ENCODE measurements around the gene CTSC. TPM values are rescaled to one million over a fixed set of nuclear protein-coding genes. Genes with fewer than 3 reads are reported as not detected.
"Not testable (repeated sequence)": the region's sequence is repeated elsewhere in the genome, so short reads cannot be mapped to it uniquely, and the experiment has no call there.

CTSC gene
- total RNA-seq, 1 donor from 2014 or later = 4.8 TPM

DNA sequence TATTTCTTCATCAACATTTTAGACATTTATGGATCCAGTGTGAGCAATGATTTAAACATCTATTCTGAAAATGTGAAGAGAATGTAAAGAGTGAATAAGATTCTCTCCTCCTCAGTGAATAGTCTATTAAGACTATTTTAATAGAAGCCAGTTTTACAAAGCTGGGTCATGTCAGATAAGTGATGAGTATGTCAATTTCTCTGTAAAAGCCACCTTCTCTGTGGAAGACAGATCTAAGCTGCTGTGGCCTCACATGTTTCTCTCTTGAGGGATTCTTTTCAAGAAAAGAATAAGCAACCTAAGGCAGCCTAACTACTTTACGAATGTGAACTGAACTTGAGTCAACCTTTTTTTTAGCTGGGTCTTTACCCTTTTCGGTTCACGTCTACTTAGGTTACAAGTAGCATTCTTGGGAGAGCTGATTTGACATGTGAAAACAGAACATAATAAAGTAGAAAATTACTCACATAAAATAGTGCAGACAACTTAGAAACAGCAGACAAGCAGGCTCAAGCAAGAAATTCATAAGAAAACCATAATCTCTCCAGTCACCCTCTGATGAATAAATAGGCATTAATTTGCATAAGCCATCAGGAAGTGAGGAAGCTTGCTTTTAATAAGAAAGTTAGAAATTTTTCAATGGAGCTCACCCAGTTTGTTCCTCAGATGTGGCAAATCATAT, 9.9 kb downstream of the CTSC start:
- no peaks in the 10 kb centered on the region for H3K9me3 Mint-ChIP-seq (ENCODE audit: low read depth)
- no peaks in the 10 kb centered on the region for H3K36me3 Mint-ChIP-seq (ENCODE audit: low read depth)
- TF ChIP-seq, protein P1, sequence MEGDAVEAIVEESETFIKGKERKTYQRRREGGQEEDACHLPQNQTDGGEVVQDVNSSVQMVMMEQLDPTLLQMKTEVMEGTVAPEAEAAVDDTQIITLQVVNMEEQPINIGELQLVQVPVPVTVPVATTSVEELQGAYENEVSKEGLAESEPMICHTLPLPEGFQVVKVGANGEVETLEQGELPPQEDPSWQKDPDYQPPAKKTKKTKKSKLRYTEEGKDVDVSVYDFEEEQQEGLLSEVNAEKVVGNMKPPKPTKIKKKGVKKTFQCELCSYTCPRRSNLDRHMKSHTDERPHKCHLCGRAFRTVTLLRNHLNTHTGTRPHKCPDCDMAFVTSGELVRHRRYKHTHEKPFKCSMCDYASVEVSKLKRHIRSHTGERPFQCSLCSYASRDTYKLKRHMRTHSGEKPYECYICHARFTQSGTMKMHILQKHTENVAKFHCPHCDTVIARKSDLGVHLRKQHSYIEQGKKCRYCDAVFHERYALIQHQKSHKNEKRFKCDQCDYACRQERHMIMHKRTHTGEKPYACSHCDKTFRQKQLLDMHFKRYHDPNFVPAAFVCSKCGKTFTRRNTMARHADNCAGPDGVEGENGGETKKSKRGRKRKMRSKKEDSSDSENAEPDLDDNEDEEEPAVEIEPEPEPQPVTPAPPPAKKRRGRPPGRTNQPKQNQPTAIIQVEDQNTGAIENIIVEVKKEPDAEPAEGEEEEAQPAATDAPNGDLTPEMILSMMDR (IDR thresholded peaks at IDR 0.05) = no peak
- no peak overlapping the region for H3K4me3 Mint-ChIP-seq (ENCODE audit: unreplicated experiment)
- H3K27me3 Mint-ChIP-seq (ENCODE audit: low read depth) = no peaks in the 10 kb centered on the region
- H3K4me1 Mint-ChIP-seq (ENCODE audit: low read depth) = no peaks in the 10 kb centered on the region
- no peak overlapping the region for H3K27ac Mint-ChIP-seq (ENCODE audit: unreplicated experiment)
- no peak for DNase-seq (ENCODE audit: low spot score)

- Mint-ChIP-seq H3K9me3 (ENCODE audit: low read depth) (no peaks in the 10 kb centered on the region), H3K4me3 (ENCODE audit: unreplicated experiment) (no peak overlapping the region), H3K4me1 (ENCODE audit: low read depth) (no peaks in the 10 kb centered on the region), H3K36me3 (ENCODE audit: low read depth) (no peaks in the 10 kb centered on the region), H3K27ac (ENCODE audit: unreplicated experiment) (no peak overlapping the region), H3K27me3 (ENCODE audit: low read depth) (no peaks in the 10 kb centered on the region)
- DNase-seq (ENCODE audit: low spot score) = no peak
- TF ChIP-seq, protein P1 (IDR thresholded peaks at IDR 0.05) = no peak
Measured at GRCh38 chr11:88327061-88327460, 10.5 kb downstream of the CTSC start.

- H3K36me3 Mint-ChIP-seq (ENCODE audit: low read depth) = no peaks in the 10 kb centered on the region
- TF ChIP-seq, protein P1 (IDR thresholded peaks at IDR 0.05) = no peak
- H3K4me1 Mint-ChIP-seq (ENCODE audit: low read depth) = no peaks in the 10 kb centered on the region
- no peaks in the 10 kb centered on the region for H3K27me3 Mint-ChIP-seq (ENCODE audit: low read depth)
- no peak overlapping the region for H3K4me3 Mint-ChIP-seq (ENCODE audit: unreplicated experiment)
- H3K9me3 Mint-ChIP-seq (ENCODE audit: low read depth) = no peaks in the 10 kb centered on the region
- H3K27ac Mint-ChIP-seq (ENCODE audit: unreplicated experiment) = no peak overlapping the region
- DNase-seq (ENCODE audit: low spot score) = no peak
Measured at GRCh38 chr11:88326099-88326498, 11.4 kb downstream of the CTSC start.

GRCh38 chr11:88324562-88325345, 12.8 kb downstream of the CTSC start:
- Mint-ChIP-seq H3K4me3 (ENCODE audit: unreplicated experiment) (no peak overlapping the region), H3K27ac (ENCODE audit: unreplicated experiment) (no peak overlapping the region), H3K36me3 (ENCODE audit: low read depth) (no peaks in the 10 kb centered on the region), H3K27me3 (ENCODE audit: low read depth) (no peaks in the 10 kb centered on the region), H3K4me1 (ENCODE audit: low read depth) (peaks cover 7% of the 10 kb centered on the region), H3K9me3 (ENCODE audit: low read depth) (no peaks in the 10 kb centered on the region)
- TF ChIP-seq, protein P1 (IDR thresholded peaks at IDR 0.05) = no peak
- no peak for DNase-seq (ENCODE audit: low spot score)

DNA sequence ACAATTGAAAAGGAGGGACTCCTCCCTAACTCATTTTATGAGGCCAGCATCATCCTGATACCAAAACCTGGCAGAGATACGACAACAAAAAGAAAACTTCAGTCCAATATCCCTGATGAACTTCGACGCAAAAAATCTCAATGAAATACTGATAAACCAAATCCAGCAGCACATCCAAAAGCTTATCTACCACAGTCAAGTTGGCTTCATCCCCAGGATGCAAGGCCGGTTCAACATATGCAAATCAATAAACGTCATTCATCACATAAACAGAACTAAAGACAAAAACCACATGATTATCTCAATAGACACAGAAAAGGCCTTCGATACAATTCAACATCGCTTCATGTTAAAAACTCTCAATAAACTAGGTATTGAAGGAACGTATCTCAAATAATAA, 14.7 kb downstream of the CTSC start:
- not testable (repeated sequence) for H3K9me3 Mint-ChIP-seq (ENCODE audit: low read depth); H3K36me3 Mint-ChIP-seq (ENCODE audit: low read depth); DNase-seq (ENCODE audit: low spot score); H3K27me3 Mint-ChIP-seq (ENCODE audit: low read depth); H3K27ac Mint-ChIP-seq (ENCODE audit: unreplicated experiment); H3K4me3 Mint-ChIP-seq (ENCODE audit: unreplicated experiment); H3K4me1 Mint-ChIP-seq (ENCODE audit: low read depth)

- not testable (repeated sequence) for DNase-seq (ENCODE audit: low spot score); H3K27me3 Mint-ChIP-seq (ENCODE audit: low read depth); H3K36me3 Mint-ChIP-seq (ENCODE audit: low read depth); H3K4me3 Mint-ChIP-seq (ENCODE audit: unreplicated experiment); H3K27ac Mint-ChIP-seq (ENCODE audit: unreplicated experiment); H3K9me3 Mint-ChIP-seq (ENCODE audit: low read depth)
- H3K4me1 Mint-ChIP-seq (ENCODE audit: low read depth) = peaks cover 15% of the 10 kb centered on the region
Measured at GRCh38 chr11:88321412-88321811, 16.1 kb downstream of the CTSC start.

All from chondrocyte (in vitro differentiated cells).